ENCODE results near the gene PAGR1. TPM values are rescaled to one million over a fixed set of nuclear protein-coding genes. Genes with fewer than 3 reads are reported as not detected.

The PAGR1 gene
- total and polyA plus RNA-seq, 2 of the 8 experiments (the other 6 are each of a cell fraction or from before 2014, with no cell fraction given) = 35.4 to 56.4 TPM

GRCh38 chr16:29770250-29770929 lies 45.6 kb upstream of the PAGR1 start:
- no peak for FAIRE-seq
- CTCF ChIA-PET (ENCODE audit: partially characterized antibody) = interaction anchor here (0.6 to 4.8 kb wide), 5 partner anchors 15 to 81 kb away, joined by 3 to 22 read pairs (median 4); partner anchors contain the start of gene KIF22
- TF ChIP-seq POLR2AphosphoS5 (IDR thresholded peaks at IDR 0.05; ENCODE audit: low read depth, low read length) = no peak
- no peak for TF ChIP-seq CHD2 (IDR thresholded peaks at IDR 0.05; ENCODE audit: low read length)

More at GRCh38 chr16:29770250-29770929, 45.6 kb upstream of the PAGR1 start:
- Histone ChIP-seq H3K36me3 (ENCODE audit: control insufficient read depth in 2 of 4, insufficient read depth in 4 of 4, low read length in 3 of 4) (no peaks in the 10 kb centered on the region), H3K27me3 (replicated peaks in 1 of 4; ENCODE audit: control insufficient read depth in 3 of 4, extremely low read depth in 1 of 4, insufficient read depth in 3 of 4, low read length in 3 of 4) (no peaks in the 10 kb centered on the region), H2BK120ac (replicated peaks; ENCODE audit: low read depth, low read length) (no peak overlapping the region), H3K79me2 (ENCODE audit: control insufficient read depth in 1 of 2, insufficient read depth in 2 of 2, low read length in 2 of 2) (no peaks in the 10 kb centered on the region), H3K23ac (ENCODE audit: insufficient read length) (no peak overlapping the region), H2BK12ac (ENCODE audit: low read depth, low read length) (no peak overlapping the region), H3K23me2 (ENCODE audit: low read depth, low read length) (no peaks in the 10 kb centered on the region), H2BK15ac (ENCODE audit: low read length) (no peak overlapping the region), H2AFZ (ENCODE audit: low read length) (no peak overlapping the region), H3K9ac (replicated peaks in 1 of 4; ENCODE audit: extremely low read depth in 1 of 4, low read depth in 3 of 4, low read length in 3 of 4) (no peak overlapping the region), H2BK5ac (ENCODE audit: low read depth, low read length) (no peak overlapping the region), H4K5ac (ENCODE audit: insufficient read length, low read depth, low read length) (no peak overlapping the region), H3K27ac (ENCODE audit: low read depth, low read length) (no peak overlapping the region), H3K4me3 (ENCODE audit: extremely low read depth in 1 of 4, insufficient read depth in 2 of 4, low read depth in 3 of 4, low read length in 4 of 4) (no peak overlapping the region), H4K8ac (ENCODE audit: extremely low read depth, insufficient read depth, low read length) (no peak overlapping the region), H2AK5ac (ENCODE audit: low read depth, low read length) (no peak overlapping the region), H2BK20ac (ENCODE audit: low read length) (no peak overlapping the region), H3K79me1 (ENCODE audit: low read depth, low read length) (no peaks in the 10 kb centered on the region), H3K18ac (ENCODE audit: extremely low read depth, low read length) (no peak overlapping the region), H4K20me1 (replicated peaks in 1 of 2; ENCODE audit: control insufficient read depth in 1 of 2, insufficient read depth in 2 of 2, low read length in 2 of 2) (no peaks in the 10 kb centered on the region), H3K9me3 (ENCODE audit: insufficient read depth in 2 of 2, low read depth in 1 of 2, low read length in 1 of 2) (no peaks in the 10 kb centered on the region), H4K91ac (replicated peaks; ENCODE audit: insufficient read length, low read length) (no peak overlapping the region), H3K4me2 (ENCODE audit: insufficient read depth in 1 of 2, low read depth in 2 of 2, low read length in 2 of 2) (no peak overlapping the region), H3K4me1 (replicated peaks in 1 of 4; ENCODE audit: control insufficient read depth in 3 of 4, insufficient read depth in 4 of 4, low read length in 3 of 4) (no peaks in the 10 kb centered on the region), H3K14ac (ENCODE audit: insufficient read length) (no peak overlapping the region), H3K4ac (replicated peaks; ENCODE audit: insufficient read length, low read depth, low read length) (no peak overlapping the region), H3K56ac (replicated peaks; ENCODE audit: insufficient read length, low read depth, low read length) (no peak overlapping the region)
- WGBS, 2 experiments (ENCODE audit: extremely low coverage in 1 of 2, insufficient coverage in 1 of 2, insufficient read length in 1 of 2, insufficient replicate concordance in 2 of 2, low coverage in 1 of 2, low lambda C conversion rate in 2 of 2, missing lambda C conversion rate in 1 of 2) = 90% methylated on average over 7 of the region's 7 CpGs; no CpG with 5 or more reads in 1 of the 2 experiments
- DNase-seq (ENCODE audit: low read depth in 1 of 2, low spot score in 2 of 2) = no peak
- POLR2A ChIA-PET (ENCODE audit: partially characterized antibody) = interaction anchor here (0.7 to 2.9 kb wide), 5 partner anchors 8 to 36 kb away, joined by 3 to 8 read pairs (median 4); partner anchors contain the start of genes MAZ and ZG16
